K562 (cell line): ENCODE results near the gene PLXDC2. TPM values are rescaled to one million over a fixed set of nuclear protein-coding genes. Genes with fewer than 3 reads are reported as not detected.

Experiments used
- CBX8 ChIP-seq: fragments of 200-600 bp; sonication (generic); IDR thresholded peaks from 2 replicates; pipeline ENCODE4 v1.6.1; 2012; ENCODE audit warnings: borderline replicate concordance, mixed run types, low read depth, mild to moderate bottlenecking, moderate library complexity, mixed read lengths, low read length, control low read depth, inconsistent platforms; ENCODE audit not compliant: poor library complexity, severe bottlenecking; ENCODE audit errors: extremely low read depth
- LEF1 ChIP-seq: fragments of 450-650 bp; IDR thresholded peaks from 2 replicates; pipeline ENCODE4 v1.6.1; 2016; ENCODE audit warnings: mild to moderate bottlenecking
- MECOM ChIP-seq: fragments of 250-450 bp; sonication (Bioruptor Pico); IDR thresholded peaks from 2 replicates; pipeline ENCODE4 v1.8.0; 2022; ENCODE audit warnings: inconsistent platforms
- NFIX ChIP-seq: fragments of 250-450 bp; sonication (Bioruptor Pico); IDR thresholded peaks from 2 replicates; pipeline ENCODE4 v1.4.0; 2020; ENCODE audit warnings: low read depth, mild to moderate bottlenecking, moderate library complexity
- PHTF2 ChIP-seq: fragments of 250-450 bp; sonication (Bioruptor Pico); IDR thresholded peaks from 2 replicates; pipeline ENCODE4 v1.5.0; 2021; ENCODE audit warnings: mild to moderate bottlenecking
- ZNF124 ChIP-seq: sonication (generic); formaldehyde crosslinking; IDR thresholded peaks from 2 replicates; pipeline ENCODE4 v1.8.1; 2022; ENCODE audit warnings: missing genetic modification reagents
- polyA plus RNA-seq, 8 experiments: library from polyadenylated mRNA; depleted of rRNA in 4 of 8; stranded (reverse) in 5 of 8; unstranded in 3 of 8; fragments of >200 nt; fragmentation: Nextera tagmentation in 2 of 8; fragmentation: Illumina TruSeq in 1 of 8; extraction: Ambion mirVana in 2 of 8; extraction: Trizol in 1 of 8; gene quantifications; 2 replicates each; pipeline versions ENCODE4 v1.2.1 to v1.2.3, GENCODE V29; 2011 to 2014; ENCODE audit warnings: inconsistent platforms in 1 of 8, missing spikeins in 1 of 8
- total RNA-seq, 7 experiments: library from RNA; depleted of rRNA in 6 of 7; stranded (reverse); fragments of >200 nt in 6 of 7; fragmentation: Illumina TruSeq in 2 of 7; extraction: Trizol in 2 of 7; gene quantifications; 2 replicates each; pipeline versions ENCODE4 v1.2.1 to v1.2.3, GENCODE V29; 2011 to 2021; ENCODE audit warnings: low replicate concordance in 1 of 7
- TF ChIP-seq, protein P1 (sequence below): sonication (generic); formaldehyde crosslinking; IDR thresholded peaks from 2 replicates; pipeline ENCODE4 v1.8.0; 2023; ENCODE audit warnings: missing genetic modification reagents, mild to moderate bottlenecking, borderline replicate concordance
- TF ChIP-seq, protein P2 (sequence below): fragments of 450-650 bp; formaldehyde crosslinking; IDR thresholded peaks from 2 replicates; pipeline ENCODE4 v1.4.0; 2020; ENCODE audit warnings: mild to moderate bottlenecking, moderate library complexity

Gene PLXDC2
- total and polyA plus RNA-seq, 9 of the 15 experiments (the other 6 are each of a cell fraction or from before 2014, with no cell fraction given): 0.01 to 0.33 (median 0.10) TPM; not detected in 3

DNA sequence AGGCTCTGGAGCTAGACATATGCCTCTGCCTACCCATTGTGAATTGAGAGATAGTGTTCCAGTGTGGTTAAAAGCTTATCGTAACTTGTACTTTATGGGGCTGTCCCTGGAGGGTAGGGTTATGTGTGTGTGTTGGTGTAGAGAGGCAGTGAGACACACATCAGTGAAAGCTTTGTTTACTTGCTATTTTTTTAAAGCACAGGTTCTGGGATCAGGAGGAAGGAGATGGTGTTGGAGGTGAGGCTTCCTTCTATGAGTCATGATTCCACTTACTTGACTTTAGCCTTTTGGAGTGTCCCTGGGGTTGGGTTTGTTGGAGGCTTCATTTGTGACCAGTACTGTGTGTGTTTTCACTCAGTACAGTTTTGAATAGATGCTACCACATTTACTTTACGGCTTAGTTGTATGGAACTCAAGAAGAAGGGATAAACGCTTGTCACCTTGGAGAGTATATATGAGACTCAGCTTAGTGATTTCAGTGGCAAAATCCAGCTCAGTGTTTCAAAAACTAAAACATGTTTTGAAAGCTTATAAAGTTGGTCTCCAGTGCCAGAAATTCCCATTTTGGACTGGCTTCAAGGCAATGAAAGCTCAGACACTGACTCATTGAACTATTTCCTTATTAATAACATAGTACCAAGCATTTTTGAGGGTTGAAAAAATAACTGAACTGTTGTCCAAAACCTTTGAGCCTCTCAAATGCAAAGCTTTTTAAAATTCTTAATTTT lies 106.2 kb downstream of the PLXDC2 start (continued):
- TF ChIP-seq, protein P1, sequence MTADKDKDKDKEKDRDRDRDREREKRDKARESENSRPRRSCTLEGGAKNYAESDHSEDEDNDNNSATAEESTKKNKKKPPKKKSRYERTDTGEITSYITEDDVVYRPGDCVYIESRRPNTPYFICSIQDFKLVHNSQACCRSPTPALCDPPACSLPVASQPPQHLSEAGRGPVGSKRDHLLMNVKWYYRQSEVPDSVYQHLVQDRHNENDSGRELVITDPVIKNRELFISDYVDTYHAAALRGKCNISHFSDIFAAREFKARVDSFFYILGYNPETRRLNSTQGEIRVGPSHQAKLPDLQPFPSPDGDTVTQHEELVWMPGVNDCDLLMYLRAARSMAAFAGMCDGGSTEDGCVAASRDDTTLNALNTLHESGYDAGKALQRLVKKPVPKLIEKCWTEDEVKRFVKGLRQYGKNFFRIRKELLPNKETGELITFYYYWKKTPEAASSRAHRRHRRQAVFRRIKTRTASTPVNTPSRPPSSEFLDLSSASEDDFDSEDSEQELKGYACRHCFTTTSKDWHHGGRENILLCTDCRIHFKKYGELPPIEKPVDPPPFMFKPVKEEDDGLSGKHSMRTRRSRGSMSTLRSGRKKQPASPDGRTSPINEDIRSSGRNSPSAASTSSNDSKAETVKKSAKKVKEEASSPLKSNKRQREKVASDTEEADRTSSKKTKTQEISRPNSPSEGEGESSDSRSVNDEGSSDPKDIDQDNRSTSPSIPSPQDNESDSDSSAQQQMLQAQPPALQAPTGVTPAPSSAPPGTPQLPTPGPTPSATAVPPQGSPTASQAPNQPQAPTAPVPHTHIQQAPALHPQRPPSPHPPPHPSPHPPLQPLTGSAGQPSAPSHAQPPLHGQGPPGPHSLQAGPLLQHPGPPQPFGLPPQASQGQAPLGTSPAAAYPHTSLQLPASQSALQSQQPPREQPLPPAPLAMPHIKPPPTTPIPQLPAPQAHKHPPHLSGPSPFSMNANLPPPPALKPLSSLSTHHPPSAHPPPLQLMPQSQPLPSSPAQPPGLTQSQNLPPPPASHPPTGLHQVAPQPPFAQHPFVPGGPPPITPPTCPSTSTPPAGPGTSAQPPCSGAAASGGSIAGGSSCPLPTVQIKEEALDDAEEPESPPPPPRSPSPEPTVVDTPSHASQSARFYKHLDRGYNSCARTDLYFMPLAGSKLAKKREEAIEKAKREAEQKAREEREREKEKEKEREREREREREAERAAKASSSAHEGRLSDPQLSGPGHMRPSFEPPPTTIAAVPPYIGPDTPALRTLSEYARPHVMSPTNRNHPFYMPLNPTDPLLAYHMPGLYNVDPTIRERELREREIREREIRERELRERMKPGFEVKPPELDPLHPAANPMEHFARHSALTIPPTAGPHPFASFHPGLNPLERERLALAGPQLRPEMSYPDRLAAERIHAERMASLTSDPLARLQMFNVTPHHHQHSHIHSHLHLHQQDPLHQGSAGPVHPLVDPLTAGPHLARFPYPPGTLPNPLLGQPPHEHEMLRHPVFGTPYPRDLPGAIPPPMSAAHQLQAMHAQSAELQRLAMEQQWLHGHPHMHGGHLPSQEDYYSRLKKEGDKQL (CRISPR knock-in tag): no peak
- TF ChIP-seq MECOM (CRISPR knock-in tag): no peak
- no peak for TF ChIP-seq NFIX
- TF ChIP-seq CBX8: no peak
- TF ChIP-seq, protein P2, sequence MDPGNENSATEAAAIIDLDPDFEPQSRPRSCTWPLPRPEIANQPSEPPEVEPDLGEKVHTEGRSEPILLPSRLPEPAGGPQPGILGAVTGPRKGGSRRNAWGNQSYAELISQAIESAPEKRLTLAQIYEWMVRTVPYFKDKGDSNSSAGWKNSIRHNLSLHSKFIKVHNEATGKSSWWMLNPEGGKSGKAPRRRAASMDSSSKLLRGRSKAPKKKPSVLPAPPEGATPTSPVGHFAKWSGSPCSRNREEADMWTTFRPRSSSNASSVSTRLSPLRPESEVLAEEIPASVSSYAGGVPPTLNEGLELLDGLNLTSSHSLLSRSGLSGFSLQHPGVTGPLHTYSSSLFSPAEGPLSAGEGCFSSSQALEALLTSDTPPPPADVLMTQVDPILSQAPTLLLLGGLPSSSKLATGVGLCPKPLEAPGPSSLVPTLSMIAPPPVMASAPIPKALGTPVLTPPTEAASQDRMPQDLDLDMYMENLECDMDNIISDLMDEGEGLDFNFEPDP: no peak
- no peak for TF ChIP-seq ZNF124 (CRISPR knock-in tag)
- no peak for TF ChIP-seq LEF1
- no peak for TF ChIP-seq PHTF2 (CRISPR knock-in tag)
